DND-41 (cell line): ENCODE data around the gene AKAP1.

ENCODE experiments used
- CTCF ChIP-seq: IDR thresholded peaks from 2 replicates; pipeline ENCODE4 v1.5.1; 2012; ENCODE audit warnings: borderline replicate concordance, low read length, moderate library complexity, mild to moderate bottlenecking; ENCODE audit not compliant: poor library complexity, severe bottlenecking; ENCODE audit errors: extremely low read depth
- EZH2 ChIP-seq: IDR thresholded peaks from 3 replicates; pipeline ENCODE4 v1.6.1; 2012; ENCODE audit warnings: borderline replicate concordance, low read depth, mild to moderate bottlenecking, moderate library complexity, low read length, inconsistent platforms; ENCODE audit not compliant: severe bottlenecking

- no peak for TF ChIP-seq CTCF
- TF ChIP-seq EZH2, result no peak
These were observed 40.8 kb downstream of the AKAP1 start for GRCh38 chr17:57125866-57126265.
